ENCODE measurements around the gene ENO2.

The ENO2 gene

DNA sequence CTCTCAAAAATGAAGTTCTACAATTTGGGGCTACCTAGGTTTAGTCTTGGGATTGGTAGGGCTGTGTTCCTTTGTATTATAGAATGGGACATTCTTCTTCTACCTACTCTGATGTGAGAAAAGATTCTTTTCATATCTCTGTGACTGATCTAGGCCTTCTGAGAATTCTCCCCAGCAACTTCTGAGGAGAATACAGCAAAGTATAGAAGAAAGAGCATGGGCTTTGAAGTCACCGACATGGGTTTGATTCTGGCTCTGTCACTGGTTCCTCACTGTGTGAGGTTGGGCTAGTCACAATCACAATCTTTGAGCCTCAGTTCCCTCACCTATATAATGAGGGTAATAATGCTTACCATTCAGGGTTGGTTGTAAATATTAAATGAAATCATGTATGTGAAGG, 18.4 kb downstream of the ENO2 start:
- DNase-seq (ENCODE audit: low read depth): no peak

DNA sequence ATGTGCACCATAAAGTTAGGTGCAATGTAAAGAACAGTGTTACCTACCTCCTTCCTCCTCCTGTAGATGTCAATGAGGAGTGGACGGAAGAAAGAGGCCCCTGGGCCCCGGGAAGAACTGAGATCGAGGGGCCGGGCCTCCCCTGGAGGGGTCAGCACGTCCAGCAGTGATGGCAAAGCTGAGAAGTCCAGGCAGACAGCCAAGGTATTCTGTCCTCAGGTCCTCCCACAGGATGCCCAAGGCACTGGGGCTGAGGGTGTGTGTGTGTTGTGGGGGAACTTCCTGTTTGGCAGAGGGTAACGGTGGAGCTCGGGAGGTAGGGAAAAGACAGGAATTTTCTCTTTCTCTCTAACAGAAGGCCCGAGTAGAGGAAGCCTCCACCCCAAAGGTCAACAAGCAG, 19.7 kb downstream of the ENO2 start:
- DNase-seq (ENCODE audit: low read depth): peak; percentile 46

DNA sequence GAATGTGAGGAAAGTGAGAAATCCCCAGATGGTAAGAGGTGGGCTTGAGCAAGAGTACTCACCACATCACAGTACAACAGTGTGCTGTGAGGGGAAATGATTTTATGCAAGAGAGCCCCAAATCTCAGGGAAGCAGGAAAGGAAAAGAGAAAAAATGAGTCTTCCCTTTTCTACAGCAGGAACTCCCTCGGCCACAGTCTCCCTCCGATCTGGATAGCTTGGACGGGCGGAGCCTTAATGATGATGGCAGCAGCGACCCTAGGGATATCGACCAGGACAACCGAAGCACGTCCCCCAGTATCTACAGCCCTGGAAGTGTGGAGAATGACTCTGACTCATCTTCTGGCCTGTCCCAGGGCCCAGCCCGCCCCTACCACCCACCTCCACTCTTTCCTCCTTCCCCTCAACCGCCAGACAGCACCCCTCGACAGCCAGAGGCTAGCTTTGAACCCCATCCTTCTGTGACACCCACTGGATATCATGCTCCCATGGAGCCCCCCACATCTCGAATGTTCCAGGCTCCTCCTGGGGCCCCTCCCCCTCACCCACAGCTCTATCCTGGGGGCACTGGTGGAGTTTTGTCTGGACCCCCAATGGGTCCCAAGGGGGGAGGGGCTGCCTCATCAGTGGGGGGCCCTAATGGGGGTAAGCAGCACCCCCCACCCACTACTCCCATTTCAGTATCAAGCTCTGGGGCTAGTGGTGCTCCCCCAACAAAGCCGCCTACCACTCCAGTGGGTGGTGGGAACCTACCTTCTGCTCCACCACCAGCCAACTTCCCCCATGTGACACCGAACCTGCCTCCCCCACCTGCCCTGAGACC, 21.2 kb downstream of the ENO2 start:
- DNase-seq (ENCODE audit: low read depth): peak; percentile 41

DNA sequence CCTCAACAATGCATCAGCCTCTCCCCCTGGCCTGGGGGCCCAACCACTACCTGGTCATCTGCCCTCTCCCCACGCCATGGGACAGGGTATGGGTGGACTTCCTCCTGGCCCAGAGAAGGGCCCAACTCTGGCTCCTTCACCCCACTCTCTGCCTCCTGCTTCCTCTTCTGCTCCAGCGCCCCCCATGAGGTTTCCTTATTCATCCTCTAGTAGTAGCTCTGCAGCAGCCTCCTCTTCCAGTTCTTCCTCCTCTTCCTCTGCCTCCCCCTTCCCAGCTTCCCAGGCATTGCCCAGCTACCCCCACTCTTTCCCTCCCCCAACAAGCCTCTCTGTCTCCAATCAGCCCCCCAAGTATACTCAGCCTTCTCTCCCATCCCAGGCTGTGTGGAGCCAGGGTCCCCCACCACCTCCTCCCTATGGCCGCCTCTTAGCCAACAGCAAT, 21.8 kb downstream of the ENO2 start:
- DNase-seq (ENCODE audit: low read depth): no peak

DNA sequence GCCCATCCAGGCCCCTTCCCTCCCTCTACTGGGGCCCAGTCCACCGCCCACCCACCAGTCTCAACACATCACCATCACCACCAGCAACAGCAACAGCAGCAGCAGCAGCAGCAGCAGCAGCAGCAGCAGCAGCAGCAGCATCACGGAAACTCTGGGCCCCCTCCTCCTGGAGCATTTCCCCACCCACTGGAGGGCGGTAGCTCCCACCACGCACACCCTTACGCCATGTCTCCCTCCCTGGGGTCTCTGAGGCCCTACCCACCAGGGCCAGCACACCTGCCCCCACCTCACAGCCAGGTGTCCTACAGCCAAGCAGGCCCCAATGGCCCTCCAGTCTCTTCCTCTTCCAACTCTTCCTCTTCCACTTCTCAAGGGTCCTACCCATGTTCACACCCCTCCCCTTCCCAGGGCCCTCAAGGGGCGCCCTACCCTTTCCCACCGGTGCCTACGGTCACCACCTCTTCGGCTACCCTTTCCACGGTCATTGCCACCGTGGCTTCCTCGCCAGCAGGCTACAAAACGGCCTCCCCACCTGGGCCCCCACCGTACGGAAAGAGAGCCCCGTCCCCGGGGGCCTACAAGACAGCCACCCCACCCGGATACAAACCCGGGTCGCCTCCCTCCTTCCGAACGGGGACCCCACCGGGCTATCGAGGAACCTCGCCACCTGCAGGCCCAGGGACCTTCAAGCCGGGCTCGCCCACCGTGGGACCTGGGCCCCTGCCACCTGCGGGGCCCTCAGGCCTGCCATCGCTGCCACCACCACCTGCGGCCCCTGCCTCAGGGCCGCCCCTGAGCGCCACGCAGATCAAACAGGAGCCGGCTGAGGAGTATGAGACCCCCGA, 22.5 kb downstream of the ENO2 start:
- no peak for DNase-seq (ENCODE audit: low read depth)

DNA sequence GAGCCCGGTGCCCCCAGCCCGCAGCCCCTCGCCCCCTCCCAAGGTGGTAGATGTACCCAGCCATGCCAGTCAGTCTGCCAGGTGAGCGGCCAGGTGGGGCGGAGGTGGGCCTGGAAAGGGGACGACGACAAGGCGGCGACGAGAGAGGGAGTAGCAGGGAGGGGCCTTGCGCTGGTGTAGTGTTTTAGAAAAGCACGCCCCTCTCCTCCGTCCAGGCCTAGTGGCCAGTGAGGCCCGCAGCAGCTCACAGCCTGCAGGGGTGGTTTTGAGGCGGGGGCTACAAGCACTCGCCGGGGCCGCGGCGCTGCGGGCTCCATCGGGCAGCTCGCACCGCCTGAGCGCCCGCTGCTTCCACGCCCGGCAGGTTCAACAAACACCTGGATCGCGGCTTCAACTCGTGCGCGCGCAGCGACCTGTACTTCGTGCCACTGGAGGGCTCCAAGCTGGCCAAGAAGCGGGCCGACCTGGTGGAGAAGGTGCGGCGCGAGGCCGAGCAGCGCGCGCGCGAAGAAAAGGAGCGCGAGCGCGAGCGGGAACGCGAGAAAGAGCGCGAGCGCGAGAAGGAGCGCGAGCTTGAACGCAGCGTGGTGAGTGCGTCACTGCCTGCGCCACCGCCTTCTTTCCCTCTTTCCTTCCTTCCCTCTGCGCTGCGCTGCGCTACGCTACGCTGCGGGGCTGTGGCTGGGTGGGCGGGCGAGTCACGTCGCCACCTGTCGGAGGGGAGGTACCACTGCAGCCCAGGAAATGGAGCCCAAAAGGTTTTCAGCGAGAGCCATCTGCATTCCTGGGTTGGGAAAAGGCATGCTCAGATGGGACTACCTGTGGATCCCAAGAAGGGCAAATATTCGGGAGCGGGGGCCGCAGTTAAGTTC, 23.3 kb downstream of the ENO2 start:
- peak; percentile 93 for DNase-seq (ENCODE audit: low read depth)

DNA sequence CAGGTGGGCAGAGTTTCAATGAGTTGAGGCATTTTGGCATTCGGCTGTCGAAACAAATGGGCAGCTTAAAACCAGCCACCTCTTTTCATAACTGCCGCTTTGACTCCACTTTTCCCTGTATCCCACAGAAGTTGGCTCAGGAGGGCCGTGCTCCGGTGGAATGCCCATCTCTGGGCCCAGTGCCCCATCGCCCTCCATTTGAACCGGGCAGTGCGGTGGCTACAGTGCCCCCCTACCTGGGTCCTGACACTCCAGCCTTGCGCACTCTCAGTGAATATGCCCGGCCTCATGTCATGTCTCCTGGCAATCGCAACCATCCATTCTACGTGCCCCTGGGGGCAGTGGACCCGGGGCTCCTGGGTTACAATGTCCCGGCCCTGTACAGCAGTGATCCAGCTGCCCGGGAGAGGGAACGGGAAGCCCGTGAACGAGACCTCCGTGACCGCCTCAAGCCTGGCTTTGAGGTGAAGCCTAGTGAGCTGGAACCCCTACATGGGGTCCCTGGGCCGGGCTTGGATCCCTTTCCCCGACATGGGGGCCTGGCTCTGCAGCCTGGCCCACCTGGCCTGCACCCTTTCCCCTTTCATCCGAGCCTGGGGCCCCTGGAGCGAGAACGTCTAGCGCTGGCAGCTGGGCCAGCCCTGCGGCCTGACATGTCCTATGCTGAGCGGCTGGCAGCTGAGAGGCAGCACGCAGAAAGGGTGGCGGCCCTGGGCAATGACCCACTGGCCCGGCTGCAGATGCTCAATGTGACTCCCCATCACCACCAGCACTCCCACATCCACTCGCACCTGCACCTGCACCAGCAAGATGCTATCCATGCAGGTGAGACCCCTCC, 24.2 kb downstream of the ENO2 start:
- DNase-seq (ENCODE audit: low read depth): no peak

DNA sequence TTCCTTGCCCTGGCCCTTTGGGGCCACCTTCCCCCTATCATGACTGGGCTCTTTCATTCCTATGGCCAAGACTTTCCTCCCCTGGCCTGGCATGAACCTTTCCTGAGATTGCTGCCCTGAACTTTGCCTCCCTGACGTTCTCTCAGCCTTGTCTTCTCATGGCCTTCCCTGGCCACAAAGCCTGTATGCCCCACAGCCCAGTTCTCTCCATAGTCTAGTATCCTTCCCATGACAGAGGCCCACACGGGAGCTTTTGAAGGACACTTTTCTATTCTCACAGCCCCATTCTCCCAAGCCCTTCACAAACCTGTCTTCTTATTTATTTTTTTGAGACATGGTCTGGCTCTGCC, 24.8 kb downstream of the ENO2 start:
- DNase-seq (ENCODE audit: low read depth): no peak

DNA sequence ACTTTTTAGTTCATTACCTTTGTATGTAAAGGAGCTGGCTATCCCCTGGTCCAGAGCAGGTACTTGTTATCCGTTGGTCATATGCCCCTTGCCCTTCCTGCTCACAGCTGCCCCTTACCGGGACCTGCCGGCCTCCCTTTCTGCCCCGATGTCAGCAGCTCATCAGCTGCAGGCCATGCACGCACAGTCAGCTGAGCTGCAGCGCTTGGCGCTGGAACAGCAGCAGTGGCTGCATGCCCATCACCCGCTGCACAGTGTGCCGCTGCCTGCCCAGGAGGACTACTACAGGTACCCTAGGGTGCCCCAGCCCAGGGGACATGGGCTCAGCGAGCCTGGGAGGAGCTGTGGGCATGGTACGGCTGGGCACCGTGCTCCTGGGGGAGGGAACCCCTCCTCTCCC, 26.9 kb downstream of the ENO2 start:
- DNase-seq (ENCODE audit: low read depth): no peak

DNA sequence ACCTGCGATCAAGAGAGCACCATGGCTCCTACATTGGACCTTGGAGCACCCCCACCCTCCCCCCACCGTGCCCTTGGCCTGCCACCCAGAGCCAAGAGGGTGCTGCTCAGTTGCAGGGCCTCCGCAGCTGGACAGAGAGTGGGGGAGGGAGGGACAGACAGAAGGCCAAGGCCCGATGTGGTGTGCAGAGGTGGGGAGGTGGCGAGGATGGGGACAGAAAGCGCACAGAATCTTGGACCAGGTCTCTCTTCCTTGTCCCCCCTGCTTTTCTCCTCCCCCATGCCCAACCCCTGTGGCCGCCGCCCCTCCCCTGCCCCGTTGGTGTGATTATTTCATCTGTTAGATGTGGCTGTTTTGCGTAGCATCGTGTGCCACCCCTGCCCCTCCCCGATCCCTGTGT, 27.4 kb downstream of the ENO2 start:
- no peak for DNase-seq (ENCODE audit: low read depth)

DNA sequence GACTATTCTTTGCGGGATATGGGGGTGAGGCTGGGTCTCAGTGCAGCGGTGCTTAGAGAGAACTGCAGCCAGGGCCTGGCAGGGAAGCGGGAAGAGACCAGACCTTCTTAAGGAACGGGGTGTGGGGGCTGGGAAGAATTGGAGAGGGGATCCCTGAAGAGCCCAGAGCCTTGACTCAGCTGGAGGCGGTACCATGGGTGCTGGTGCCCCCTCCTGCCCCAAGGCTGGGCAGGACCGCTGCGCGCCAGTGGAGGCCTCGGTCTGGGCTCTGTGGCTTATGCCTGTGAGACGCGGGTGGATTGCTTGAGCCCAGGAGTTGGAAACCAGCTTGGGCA, 27.9 kb downstream of the ENO2 start:
- DNase-seq (ENCODE audit: low read depth): no peak

DNA sequence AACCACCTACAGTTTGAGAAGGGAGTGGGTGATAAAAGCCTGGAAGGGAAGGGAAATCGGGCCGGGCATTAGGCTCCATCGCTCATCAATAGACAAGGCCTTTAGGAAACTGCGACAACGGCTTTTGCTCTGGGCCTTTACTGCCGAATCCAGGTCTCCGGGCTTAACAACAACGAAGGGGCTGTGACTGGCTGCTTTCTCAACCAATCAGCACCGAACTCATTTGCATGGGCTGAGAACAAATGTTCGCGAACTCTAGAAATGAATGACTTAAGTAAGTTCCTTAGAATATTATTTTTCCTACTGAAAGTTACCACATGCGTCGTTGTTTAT, 29.0 kb downstream of the ENO2 start:
- peak; percentile 96 for DNase-seq (ENCODE audit: low read depth)

DNA sequence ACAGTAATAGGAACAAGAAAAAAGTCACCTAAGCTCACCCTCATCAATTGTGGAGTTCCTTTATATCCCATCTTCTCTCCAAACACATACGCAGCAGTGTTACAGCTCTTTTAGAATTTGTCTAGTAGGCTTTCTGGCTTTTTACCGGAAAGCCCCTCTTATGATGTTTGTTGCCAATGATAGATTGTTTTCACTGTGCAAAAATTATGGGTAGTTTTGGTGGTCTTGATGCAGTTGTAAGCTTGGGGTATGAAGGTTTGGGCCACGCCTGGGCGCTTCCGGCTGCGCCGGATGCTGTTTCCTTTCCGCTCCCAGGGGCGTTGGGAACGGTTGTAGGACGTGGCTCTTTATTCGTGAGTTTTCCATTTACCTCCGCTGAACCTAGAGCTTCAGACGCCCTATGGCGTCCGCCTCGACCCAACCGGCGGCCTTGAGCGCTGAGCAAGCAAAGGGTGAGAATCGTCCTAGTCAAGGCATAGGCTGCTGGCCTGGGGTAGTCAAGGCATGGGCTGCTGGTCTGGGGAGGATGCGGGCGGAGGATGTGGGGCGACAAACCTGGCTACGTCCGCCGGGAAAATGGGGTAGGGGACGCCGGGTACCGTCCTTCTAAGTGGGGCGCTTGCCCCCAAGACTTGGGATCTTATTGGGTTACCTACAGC, 29.5 kb downstream of the ENO2 start, which contains the start of the genes C12orf57 and RNU7-1:
Gene C12orf57, plus strand, starts transcription at position 301 of the 659 bp plus-strand sequence. Its CDS starts 100 bp downstream, at position 401.
Gene RNU7-1, plus strand, starts transcription at position 95 of the 659 bp plus-strand sequence.
- DNase-seq (ENCODE audit: low read depth): peak; percentile 83

DNA sequence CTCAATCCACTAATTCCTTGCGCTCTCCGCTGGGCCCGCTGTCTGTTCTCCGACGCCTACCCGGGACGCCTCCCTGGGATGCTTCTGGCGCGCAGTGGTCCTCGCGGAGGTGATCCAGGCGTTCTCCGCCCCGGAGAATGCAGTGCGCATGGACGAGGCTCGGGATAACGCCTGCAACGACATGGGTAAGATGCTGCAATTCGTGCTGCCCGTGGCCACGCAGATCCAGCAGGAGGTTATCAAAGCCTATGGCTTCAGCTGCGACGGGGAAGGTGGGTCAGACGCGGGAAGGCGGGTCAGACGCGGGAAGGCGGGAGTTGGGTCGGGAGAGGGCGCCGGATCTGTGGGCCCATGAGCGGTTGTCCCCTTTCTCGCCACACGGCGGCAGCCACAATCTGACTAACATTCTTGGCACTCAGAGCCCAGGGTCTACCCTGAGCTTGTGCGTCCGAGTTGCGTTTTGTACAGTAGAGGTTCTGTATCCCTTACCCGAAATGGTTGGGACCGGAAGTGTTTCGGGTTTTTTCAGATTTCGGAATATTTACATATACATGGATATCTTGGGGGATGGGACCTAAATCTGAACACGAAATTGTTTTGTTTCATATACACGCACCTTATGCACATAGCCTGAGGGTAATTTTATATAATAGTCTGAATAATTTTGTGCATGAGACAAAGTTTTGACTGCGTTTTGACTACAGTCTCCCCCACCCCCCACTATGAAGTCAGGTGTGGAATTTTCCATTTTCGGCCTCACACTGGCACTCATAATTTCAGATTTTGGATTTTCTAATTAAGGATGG, 30.2 kb downstream of the ENO2 start:
- DNase-seq (ENCODE audit: low read depth): peak; percentile 91

DNA sequence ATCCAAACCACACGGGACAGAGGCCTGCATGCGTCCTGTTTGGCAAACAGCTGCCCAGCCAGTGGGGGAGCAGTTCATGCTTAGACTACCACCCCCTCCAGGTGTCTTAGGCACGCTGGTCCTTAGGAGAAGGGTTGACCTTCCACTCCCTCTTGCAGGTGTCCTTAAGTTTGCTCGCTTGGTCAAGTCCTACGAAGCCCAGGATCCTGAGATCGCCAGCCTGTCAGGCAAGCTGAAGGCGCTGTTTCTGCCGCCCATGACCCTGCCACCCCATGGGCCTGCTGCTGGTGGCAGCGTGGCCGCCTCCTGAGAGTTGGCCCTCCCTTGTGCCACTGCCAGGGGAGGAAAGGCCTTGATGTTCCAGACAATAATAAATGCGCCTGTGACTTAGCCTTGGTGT, 31.2 kb downstream of the ENO2 start:
- no peak for DNase-seq (ENCODE audit: low read depth)

DNA sequence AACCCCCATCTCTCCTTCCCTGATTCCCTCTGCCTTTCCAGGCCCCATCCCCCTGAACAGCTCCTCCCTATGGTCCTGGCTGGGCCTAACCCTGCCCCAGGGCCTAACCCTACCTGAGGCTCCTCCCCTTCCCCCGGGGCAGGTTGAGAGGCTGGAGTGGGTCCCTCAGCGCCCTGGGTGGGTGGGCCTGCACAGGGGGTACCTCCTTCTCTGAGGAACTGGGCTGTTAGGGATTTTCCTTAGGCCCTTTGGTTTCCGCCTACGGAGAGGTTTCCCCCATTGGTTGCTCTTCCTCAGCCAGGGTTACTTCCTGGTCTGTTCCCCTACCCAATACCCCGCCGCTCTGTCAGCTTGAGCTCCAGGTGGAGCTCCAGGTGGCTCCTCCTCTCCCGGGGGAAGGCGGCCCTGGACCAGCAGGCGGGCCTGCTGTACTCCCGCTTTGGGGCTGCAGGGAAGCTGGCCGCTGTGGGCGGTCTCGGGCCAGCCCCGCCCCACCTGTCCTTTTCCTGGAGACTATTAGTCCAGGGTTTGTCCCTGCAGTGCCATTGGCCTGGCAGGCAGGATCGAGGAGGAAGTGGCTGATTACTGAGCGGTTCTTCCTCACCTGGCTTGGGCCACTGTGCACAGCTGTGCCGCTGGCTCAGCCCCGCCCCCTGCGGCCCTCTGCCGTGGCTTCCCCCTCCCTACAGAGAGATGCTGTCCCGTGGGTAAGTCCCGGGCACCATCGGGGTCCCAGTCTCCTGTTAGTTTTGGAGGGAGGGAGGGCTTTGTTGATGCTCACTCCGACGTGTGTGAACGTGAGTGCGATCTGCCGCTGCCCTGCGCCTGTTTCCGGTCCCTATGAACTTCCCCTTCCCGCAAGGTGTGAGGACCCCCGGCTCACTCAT, 31.9 kb downstream of the ENO2 start:
- DNase-seq (ENCODE audit: low read depth): no peak

DNA sequence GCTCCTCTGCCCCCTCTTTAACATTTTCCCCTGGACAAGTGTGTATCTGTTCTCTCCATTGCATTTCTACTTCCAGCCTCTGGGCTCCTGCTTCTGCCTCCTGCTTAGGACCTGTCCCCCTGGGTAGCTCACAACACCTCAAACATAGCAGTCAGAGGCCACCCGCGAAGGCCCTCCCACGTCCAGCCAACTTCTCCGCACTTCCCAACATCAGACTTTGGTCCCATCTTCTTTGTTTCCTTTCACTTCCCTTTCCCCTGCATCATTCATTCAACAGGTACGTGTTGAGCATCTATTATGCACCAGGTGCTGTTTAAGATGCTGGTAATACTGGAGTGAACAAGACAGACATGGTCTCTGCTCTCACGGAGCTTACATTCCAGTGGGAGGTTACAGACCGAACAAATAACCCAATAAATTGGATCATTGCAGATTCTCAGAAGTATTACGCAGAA, 32.6 kb downstream of the ENO2 start:
- DNase-seq (ENCODE audit: low read depth): no peak

DNA sequence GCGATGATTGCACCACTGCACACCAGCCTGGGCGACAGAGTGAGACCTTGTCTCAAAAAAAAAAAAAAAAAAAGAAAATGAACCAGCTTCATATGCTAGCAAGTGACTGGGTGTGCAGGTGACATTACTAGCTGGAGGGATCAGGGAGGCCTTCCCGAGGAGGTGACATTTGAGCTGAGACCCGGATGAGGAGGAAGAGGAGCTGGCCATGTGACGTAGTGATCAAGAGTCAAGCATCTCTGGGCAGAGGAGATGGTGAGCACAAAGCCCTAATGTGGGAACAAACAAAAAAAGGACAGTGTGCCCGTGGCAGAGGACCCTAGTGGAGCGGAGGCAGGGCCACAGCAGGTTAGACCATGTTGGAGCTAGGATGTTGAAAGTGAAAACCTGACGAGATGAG, 33.2 kb downstream of the ENO2 start:
- DNase-seq (ENCODE audit: low read depth): no peak
